Subcutaneous abdominal adipose tissue (tissue), 5 donors: ENCODE measurements around the gene CNIH2.

Experiments
- H3K27ac ChIP-seq: one replicate; pipeline ENCODE4 v1.7.0; 2013; ENCODE audit warnings: low read depth, mild to moderate bottlenecking, inconsistent platforms, low read length, moderate library complexity
- H3K27me3 ChIP-seq, 5 donors: one replicate each; pipeline ENCODE4 v1.7.0; 2013; ENCODE audit warnings: low read length in 5 of 5, inconsistent platforms in 1 of 5; ENCODE audit not compliant: control insufficient read depth in 5 of 5, insufficient read depth in 4 of 5
- H3K36me3 ChIP-seq, 5 donors: one replicate each; pipeline ENCODE4 v1.7.0; 2013; ENCODE audit warnings: low read length in 5 of 5; ENCODE audit not compliant: control insufficient read depth in 5 of 5, insufficient read depth in 5 of 5
- H3K4me1 ChIP-seq, 5 donors: one replicate each; pipeline ENCODE4 v1.7.0; 2013; ENCODE audit warnings: low read length in 5 of 5, mild to moderate bottlenecking in 3 of 5, moderate library complexity in 1 of 5; ENCODE audit not compliant: control insufficient read depth in 5 of 5, insufficient read depth in 5 of 5
- H3K4me3 ChIP-seq, 5 donors: one replicate each; pipeline ENCODE4 v1.7.0; 2013; ENCODE audit warnings: low read length in 5 of 5, low read depth in 1 of 5
- H3K9ac ChIP-seq, 5 donors: one replicate each; pipeline ENCODE4 v1.7.0; 2013; ENCODE audit warnings: low read length in 5 of 5, mild to moderate bottlenecking in 4 of 5, moderate library complexity in 3 of 5
- H3K9me3 ChIP-seq, 5 donors: one replicate each; pipeline ENCODE4 v1.7.0; 2013; ENCODE audit warnings: low read length in 5 of 5; ENCODE audit not compliant: control insufficient read depth in 5 of 5
- donor health status: healthy.
- donor health status: healthy.
- donor health status: healthy.
- donor health status: healthy.
- donor health status: healthy.

CNIH2 gene

DNA sequence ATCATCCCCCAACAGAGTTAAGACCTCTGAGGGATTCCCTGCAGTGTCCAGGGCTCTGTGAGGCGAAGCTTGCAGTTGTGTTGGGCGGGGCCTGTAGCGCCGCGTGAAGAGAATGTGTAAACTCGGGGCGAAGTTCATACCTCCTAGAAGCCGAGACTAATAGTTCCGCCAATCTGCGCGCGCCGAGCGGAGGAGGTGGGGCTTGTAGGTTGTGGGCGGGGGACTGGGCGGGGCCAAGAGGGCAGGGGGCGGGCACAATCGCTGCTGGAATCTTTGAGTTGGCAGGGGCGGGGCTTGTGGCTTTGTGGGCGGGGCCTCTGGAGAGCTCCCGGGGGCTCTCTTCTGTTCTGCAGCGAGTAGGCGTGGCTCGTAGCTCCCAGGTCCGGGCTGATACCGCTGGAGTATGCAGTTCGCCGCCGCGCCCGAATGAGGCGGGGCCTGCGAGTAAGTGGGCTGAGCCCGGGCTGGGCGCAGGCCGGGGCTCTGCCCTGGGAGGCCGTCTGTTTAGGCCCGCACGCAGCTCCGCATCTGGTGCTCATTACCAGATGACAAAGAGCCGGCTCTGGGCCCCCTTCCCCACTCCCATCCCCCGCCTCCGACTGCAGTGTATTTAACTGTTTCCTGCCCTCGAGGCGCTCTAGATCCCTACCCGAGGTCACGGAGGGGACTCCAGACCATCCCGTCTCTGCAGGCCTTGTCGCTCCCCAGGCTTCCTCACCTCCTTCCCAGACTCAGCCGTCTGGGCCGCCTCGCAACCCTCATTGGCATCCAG, 34.8 kb downstream of the CNIH2 start:
- H3K4me1 ChIP-seq, result peaks cover 5 to 58% (median 54%) of the 10 kb centered on the region in 5 donors
- H3K9me3 ChIP-seq, result no peaks in the 10 kb centered on the region
- H3K36me3 ChIP-seq, result no peaks in the 10 kb centered on the region
- H3K27ac ChIP-seq, result peak overlapping the region; percentile 80
- H3K27me3 ChIP-seq, result no peaks in the 10 kb centered on the region
- peak overlapping the region; percentile 72 to 86 (median 78) for H3K4me3 ChIP-seq
- H3K9ac ChIP-seq, result peak overlapping the region in 4 of 5 donors; percentile 58 to 80 (median 69)

DNA sequence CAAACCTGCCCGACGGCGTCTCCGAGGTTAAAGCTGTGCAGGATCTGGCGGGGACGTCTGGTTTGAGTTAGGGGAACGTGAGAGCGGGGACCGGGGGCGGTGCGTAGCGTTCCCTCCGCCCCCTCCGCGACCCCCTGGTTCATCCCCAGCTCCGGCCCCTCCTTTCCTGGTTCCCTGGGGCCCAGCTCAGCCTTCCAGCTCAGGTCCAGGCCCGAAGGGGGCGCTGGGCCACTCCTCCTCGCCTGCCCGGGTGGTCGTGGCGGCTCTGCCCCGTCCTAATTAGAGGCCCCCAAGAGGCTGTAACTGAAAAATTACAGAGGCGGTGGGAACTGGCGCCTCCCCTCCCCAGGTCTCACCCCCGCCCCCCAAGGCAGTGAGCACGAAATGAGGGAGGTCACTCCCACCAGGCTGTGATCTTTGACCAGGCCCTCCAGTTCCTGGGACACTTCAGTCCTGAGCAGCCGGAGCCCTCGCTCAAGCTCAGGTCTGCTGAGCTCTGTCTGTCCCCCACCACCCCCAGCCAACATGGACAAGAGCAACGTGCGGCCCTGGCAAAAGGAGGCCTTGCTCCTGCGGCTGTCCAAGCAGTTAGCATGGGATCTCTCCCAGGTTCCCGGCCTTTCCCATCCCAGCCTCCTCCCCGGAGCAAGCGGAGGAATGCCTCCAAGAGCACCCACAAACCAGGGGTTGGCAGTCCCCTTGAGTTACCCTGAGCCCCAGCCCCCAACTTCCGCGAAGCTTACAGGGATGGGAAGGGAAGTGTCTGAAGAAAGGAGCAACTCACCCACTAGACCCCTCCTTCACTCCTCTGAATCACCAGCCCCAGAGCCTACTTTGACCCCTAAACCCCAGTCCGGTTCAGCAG, 35.6 kb downstream of the CNIH2 start:
- no peaks in the 10 kb centered on the region for H3K9me3 ChIP-seq
- peaks cover 12 to 66% (median 62%) of the 10 kb centered on the region in 5 donors for H3K4me1 ChIP-seq
- H3K9ac ChIP-seq, result peak overlapping the region; percentile 35 to 81 (median 72)
- H3K27me3 ChIP-seq, result no peaks in the 10 kb centered on the region
- H3K27ac ChIP-seq, result peak overlapping the region; percentile 80
- H3K4me3 ChIP-seq, result peak overlapping the region; percentile 61 to 81 (median 70)
- no peaks in the 10 kb centered on the region for H3K36me3 ChIP-seq

DNA sequence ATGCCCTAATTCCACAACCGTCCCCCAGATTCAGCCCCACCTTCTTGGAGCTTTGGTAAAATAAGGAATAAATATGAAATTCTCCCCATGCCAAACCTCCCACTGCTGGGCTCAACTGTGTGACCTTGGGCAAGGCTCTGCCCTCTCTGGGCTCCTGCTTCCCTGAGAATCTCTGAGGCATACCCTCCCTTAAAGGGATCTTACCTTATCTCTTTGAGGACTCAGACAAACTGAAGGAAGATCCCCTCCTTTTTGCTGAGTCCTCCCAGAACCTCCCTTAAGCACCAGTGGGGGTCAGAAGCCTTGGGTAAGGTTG, 36.2 kb downstream of the CNIH2 start:
- H3K27ac ChIP-seq, result peak overlapping the region; percentile 80
- no peaks in the 10 kb centered on the region for H3K36me3 ChIP-seq
- peaks cover 15 to 72% (median 68%) of the 10 kb centered on the region in 5 donors for H3K4me1 ChIP-seq
- H3K9ac ChIP-seq, result peak overlapping the region; percentile 56 to 81 (median 72)
- H3K9me3 ChIP-seq, result no peaks in the 10 kb centered on the region
- H3K27me3 ChIP-seq, result no peaks in the 10 kb centered on the region
- H3K4me3 ChIP-seq, result peak overlapping the region; percentile 61 to 81 (median 70)

DNA sequence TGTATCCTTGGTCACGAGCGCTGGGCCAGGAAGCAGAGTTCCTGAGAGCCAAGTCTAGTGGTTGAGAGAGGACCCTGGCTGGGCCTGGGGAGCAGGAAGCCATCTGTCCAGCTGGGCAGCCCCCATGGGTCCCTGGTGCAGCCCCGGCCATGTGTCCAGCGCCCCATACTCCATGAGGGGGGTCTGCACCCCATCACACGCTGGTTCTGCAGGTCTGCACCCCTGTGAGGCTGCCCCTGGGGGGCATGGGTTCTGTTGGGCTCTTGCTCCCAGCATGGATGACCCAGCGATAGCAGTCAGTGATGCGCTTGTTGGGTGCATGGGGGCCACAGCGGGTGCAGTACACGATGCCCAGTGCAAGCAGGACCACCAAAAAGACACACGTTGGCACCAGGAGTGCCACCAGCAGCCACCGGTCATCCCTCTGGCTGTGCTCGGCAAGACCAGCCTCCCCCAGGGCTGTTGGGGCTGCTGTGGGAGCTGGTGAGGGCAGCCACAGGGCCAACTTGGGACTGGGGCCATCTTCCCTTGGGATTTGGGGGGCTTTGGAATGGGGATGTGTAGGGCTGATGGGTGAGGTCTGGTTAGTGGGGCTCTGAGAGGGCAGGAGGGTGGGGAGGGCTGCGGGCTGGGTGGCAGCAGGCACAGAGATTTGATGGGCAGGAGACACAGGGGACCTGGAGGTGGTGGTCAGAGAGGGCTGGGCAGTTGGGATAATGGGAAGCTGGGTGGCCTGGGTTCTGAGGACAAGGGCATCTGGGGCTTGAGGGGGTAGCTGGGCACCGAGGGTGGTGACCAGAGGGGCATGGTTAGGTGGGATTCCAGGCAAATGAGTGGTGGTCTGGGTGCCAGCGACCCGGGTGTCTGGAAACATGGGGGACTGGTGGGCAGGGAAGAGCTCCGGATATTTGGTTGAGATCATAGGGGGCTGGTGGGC, 36.9 kb downstream of the CNIH2 start:
- peak overlapping the region; percentile 80 for H3K27ac ChIP-seq
- no peaks in the 10 kb centered on the region for H3K27me3 ChIP-seq
- peak overlapping the region; percentile 61 to 81 (median 71) for H3K4me3 ChIP-seq
- H3K4me1 ChIP-seq, result peaks cover 16 to 75% (median 70%) of the 10 kb centered on the region in 5 donors
- H3K9me3 ChIP-seq, result no peaks in the 10 kb centered on the region
- H3K9ac ChIP-seq, result peak overlapping the region; percentile 56 to 81 (median 72)
- no peaks in the 10 kb centered on the region for H3K36me3 ChIP-seq

DNA sequence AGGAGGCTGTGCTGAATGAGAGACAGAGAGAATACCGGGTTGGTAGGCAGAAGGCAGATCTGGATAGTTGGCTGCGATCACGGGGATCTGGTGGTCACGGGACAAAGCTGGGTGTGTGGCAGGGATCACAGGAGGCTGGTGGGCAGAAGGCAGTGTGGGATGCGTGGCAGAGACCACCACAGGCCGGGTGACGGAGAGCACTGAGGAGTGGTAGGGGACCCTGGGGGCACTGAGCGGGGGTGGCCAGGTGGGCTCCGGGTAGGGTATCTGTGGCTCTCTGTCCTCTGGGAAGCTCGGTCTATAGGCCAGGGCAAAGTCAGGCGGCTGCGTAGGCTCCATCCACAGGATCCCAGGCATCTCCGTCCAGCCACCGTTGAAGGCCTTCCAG, 37.5 kb downstream of the CNIH2 start:
- Histone ChIP-seq H3K27me3 (no peaks in the 10 kb centered on the region), H3K9ac (peak overlapping the region; percentile 4 to 81 (median 72)), H3K27ac (peak overlapping the region; percentile 80), H3K4me3 (peak overlapping the region; percentile 61 to 81 (median 71)), H3K4me1 (peaks cover 16 to 75% (median 70%) of the 10 kb centered on the region in 5 donors), H3K9me3 (no peaks in the 10 kb centered on the region), H3K36me3 (no peaks in the 10 kb centered on the region)

DNA sequence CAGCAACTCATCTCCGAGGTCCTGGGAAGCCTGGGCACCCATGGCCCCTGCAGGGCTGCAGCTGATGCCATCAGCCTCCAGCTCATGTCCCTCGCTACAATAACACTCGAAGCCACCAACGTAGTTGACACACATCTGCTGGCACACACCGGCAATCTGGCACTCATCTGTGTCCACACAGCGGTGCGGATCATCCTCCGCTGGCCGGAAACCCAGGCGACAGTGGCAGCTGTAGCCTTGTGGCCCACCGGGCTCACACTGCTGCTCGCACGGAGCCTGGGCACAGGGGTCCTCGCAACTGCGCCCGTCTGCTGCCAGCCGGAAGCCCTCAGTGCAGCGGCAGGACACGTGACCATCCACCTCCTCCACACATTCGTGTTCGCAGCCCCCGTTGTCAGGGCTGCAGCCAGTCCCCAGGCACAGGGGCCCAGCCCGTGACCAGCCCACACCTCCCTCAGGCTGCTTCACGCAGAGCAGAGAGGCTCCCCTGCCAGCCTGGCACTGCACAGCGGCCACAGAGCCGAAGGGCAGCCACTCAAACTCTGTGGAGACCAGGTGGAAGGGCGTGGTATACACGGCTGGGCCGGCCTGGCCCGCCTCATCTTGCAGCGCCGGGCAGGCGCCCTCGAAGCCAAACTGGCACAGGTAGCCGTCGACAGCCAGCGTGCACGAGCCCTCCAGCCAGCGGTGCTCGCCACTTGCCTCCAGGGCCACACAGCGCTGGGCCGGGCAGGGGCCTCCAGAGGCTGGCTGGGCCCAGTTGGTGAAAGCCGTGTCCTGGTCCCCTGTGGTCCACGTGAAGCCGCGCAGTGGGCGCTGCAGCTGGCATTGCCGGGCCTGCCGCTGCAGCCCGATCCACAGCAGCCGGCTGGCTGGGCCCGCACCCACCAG, 38.2 kb downstream of the CNIH2 start:
- H3K9me3 ChIP-seq, result no peaks in the 10 kb centered on the region
- peak overlapping the region in 4 of 5 donors; percentile 56 to 81 (median 76) for H3K9ac ChIP-seq
- H3K27me3 ChIP-seq, result no peaks in the 10 kb centered on the region
- H3K4me1 ChIP-seq, result peaks cover 16 to 75% (median 70%) of the 10 kb centered on the region in 5 donors
- peak overlapping the region; percentile 61 to 81 (median 71) for H3K4me3 ChIP-seq
- peak overlapping the region; percentile 80 for H3K27ac ChIP-seq
- H3K36me3 ChIP-seq, result no peaks in the 10 kb centered on the region

DNA sequence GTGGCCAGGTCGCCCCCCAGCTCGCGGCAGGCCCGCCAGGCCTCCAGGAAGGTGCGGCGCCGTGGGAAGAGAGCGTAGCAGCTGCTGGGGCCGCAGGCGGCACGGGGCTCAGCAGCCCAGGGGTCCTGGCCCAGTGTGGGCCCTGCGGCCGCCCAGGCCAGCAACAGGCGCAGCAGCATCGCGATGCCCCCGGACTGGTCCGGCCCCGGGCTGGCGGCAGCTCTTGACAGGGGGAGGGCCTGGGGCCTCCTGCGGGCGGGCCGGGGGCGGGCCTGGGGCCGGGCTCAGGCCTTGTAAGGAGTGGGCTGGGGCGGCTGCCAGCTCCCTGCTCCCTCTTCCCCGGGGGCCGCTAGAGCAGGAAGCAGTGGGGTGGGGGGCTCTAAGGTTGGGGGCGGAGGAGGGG, 38.9 kb downstream of the CNIH2 start, which contains the start of gene CD248:
Gene CD248, minus strand, starts transcription at position 196 of the 403 bp plus-strand sequence. Its CDS starts 17 bp downstream, at position 179.
- Histone ChIP-seq H3K27ac (peak within 1 kb of the TSS; percentile 80), H3K9me3 (no peaks in the 10 kb centered on the region), H3K4me1 (peaks cover 21 to 77% (median 76%) of the 10 kb centered on the region in 5 donors), H3K27me3 (no peaks in the 10 kb centered on the region), H3K4me3 (peak within 1 kb of the TSS; percentile 61 to 81 (median 71)), H3K9ac (peak within 1 kb of the TSS in 4 of 5 donors; percentile 56 to 81 (median 76)), H3K36me3 (no peaks in the 10 kb centered on the region)

DNA sequence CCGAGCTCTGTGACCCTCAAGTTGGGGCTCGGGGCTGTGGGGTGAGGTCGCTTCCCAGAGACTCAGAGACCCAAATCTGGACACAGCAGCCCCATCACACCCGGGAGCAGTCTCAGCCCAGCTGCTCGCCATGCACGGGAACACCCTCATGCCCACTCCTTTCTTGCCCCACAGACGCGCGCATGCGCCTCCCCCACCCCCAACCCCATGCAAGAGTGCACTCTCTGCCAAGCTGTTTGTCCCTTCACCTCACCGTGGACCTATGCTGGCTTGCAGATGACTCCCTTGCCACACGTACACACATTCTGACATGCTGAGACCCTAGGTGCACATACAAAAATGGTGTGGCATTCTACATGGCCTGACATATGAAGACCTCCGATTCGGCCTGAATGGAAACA, 39.3 kb downstream of the CNIH2 start:
- H3K4me1 ChIP-seq, result peaks cover 21 to 77% (median 76%) of the 10 kb centered on the region in 5 donors
- H3K4me3 ChIP-seq, result peak overlapping the region; percentile 29 to 62 (median 42)
- H3K9ac ChIP-seq, result peak overlapping the region in 2 of 5 donors; percentile 35 to 43
- H3K9me3 ChIP-seq, result no peaks in the 10 kb centered on the region
- no peaks in the 10 kb centered on the region for H3K27me3 ChIP-seq
- H3K36me3 ChIP-seq, result no peaks in the 10 kb centered on the region
- H3K27ac ChIP-seq, result peak overlapping the region; percentile 80
